ENCODE data around the gene TRAPPC8. TPM values are rescaled to one million over a fixed set of nuclear protein-coding genes. Genes with fewer than 3 reads are reported as not detected.

TRAPPC8 gene
- total RNA-seq, 4 donors from 2014 or later = 43.7 to 58.6 (median 48.3) TPM

DNA sequence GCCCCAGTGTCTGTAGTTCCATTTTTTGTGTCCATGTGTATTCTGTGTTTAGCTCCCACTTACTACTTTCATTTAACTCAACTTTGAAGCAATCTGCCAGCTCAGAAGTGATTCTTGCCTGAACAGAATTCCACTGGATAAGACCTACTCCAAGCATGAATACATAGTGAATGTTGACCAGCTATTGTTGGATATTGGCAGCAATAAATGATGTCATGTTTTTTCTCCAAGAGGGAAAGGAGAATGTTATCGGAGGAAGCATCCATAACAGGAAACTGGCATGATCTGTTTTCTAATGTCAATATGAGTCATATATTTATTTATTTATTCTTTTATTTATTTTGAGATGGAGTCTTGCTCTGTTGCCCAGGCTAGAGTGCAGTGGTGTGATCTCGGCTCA, 36.8 kb upstream of the TRAPPC8 start:
- no peaks in the 10 kb centered on the region for H3K27me3 ChIP-seq
- no peak for DNase-seq
- H3K36me3 ChIP-seq = no peaks in the 10 kb centered on the region
- H3K4me3 ChIP-seq = no peak overlapping the region
- peak overlapping the region in 2 of 4 donors; percentile 41 to 48 for H3K27ac ChIP-seq
- peaks cover 0 to 8% (median 3%) of the 10 kb centered on the region in 4 donors for H3K4me1 ChIP-seq
- no peak for TF ChIP-seq POLR2A (IDR thresholded peaks at IDR 0.05)
- TF ChIP-seq, protein P1, sequence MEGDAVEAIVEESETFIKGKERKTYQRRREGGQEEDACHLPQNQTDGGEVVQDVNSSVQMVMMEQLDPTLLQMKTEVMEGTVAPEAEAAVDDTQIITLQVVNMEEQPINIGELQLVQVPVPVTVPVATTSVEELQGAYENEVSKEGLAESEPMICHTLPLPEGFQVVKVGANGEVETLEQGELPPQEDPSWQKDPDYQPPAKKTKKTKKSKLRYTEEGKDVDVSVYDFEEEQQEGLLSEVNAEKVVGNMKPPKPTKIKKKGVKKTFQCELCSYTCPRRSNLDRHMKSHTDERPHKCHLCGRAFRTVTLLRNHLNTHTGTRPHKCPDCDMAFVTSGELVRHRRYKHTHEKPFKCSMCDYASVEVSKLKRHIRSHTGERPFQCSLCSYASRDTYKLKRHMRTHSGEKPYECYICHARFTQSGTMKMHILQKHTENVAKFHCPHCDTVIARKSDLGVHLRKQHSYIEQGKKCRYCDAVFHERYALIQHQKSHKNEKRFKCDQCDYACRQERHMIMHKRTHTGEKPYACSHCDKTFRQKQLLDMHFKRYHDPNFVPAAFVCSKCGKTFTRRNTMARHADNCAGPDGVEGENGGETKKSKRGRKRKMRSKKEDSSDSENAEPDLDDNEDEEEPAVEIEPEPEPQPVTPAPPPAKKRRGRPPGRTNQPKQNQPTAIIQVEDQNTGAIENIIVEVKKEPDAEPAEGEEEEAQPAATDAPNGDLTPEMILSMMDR (IDR thresholded peaks at IDR 0.05) = no peak
- H3K9me3 ChIP-seq = peaks cover 0 to 14% (median 0%) of the 10 kb centered on the region in 4 donors

DNA sequence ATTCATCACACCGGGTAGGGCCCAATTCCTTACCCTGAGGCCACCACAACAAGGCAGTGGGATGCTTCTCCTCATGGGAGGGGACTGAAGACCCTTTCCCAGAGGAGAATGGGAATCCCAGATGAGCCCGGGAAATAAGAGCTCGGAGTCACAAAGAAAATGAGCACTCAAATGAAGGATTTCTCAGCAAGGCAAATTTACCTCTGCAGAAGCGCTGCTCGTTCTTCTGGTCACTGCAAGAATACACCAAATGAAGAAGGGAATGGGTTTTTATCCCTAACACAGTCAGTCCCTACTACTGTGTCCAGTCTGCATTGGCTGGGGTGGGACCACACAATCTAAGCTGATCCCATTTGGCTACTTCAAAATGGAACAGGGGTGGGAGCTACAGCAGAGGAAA, 35.7 kb upstream of the TRAPPC8 start:
- no peak for DNase-seq
- H3K4me1 ChIP-seq = peaks cover 0 to 7% (median 3%) of the 10 kb centered on the region in 4 donors

DNA sequence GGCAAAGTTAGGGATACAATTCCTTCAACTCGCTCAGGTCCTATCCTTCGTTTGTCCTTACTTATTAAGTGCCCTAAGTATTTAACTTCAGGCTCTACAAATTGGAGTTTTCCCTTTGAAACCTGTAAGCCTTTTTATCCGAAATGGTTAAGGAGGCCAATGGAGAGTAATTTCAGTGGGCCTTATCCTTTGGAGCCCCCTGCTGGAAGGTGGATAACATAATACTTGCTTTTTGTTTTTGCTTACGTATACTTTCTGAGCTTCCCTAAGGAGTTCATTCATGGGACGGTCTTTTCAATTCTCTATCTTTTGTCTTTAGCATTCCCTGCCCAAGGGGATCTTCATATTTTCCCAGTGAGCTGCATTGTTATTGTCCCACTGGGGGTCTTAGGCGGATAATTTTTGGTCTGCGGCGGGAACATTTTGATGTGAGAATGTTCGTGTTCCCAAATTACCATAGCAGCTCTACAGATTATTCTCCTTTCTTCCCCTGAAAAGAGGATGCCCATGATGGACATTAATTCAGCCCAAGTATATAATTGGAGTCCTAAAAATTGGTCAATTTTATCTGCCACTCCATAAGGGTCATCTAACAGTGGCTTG, 34.4 kb upstream of the TRAPPC8 start:
- H3K4me3 ChIP-seq = no peak overlapping the region
- no peak overlapping the region for H3K27ac ChIP-seq
- TF ChIP-seq POLR2A (IDR thresholded peaks at IDR 0.05) = no peak
- TF ChIP-seq, protein P1 (IDR thresholded peaks at IDR 0.05) = peak in 5 of 6 experiments; percentile 64 to 80 (median 76)
- H3K36me3 ChIP-seq = no peaks in the 10 kb centered on the region
- peak in 1 of 3 donors; percentile 51 for DNase-seq
- H3K27me3 ChIP-seq = no peaks in the 10 kb centered on the region
- H3K9me3 ChIP-seq = peaks cover 0 to 30% (median 1%) of the 10 kb centered on the region in 4 donors
- no peaks in the 10 kb centered on the region for H3K4me1 ChIP-seq

More for the DNA sequence above, 35.7 kb upstream of the TRAPPC8 start:
- Histone ChIP-seq H3K4me3 (no peak overlapping the region), H3K27me3 (no peaks in the 10 kb centered on the region), H3K9me3 (peaks cover 0 to 22% (median 1%) of the 10 kb centered on the region in 4 donors), H3K27ac (no peak overlapping the region), H3K36me3 (no peaks in the 10 kb centered on the region)
- TF ChIP-seq, protein P1 (IDR thresholded peaks at IDR 0.05) = no peak
- no peak for TF ChIP-seq POLR2A (IDR thresholded peaks at IDR 0.05)

DNA sequence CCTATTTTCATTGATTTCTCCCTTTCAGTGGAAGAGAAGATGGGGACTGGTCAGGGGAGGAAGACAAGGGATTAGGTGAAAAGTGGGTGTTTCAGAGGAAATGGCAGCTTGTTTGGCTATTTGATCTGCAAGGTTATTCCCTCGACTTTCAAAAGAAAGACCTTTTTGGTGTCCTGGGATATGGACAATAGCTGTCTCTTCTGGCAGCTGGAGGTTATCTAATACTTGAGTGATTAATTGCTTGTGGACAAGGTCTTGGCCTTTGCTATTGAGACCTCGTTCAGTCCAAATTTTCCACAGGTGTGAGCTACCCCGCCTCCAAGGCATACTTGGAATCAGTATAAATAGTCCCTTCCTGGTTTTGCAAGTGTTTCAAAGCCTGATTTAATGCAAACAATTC, 33.3 kb upstream of the TRAPPC8 start:
- Histone ChIP-seq H3K36me3 (no peaks in the 10 kb centered on the region), H3K4me1 (no peaks in the 10 kb centered on the region), H3K4me3 (no peak overlapping the region), H3K27ac (no peak overlapping the region), H3K9me3 (peaks cover 0 to 30% (median 1%) of the 10 kb centered on the region in 4 donors), H3K27me3 (no peaks in the 10 kb centered on the region)
- DNase-seq = no peak
- TF ChIP-seq, protein P1 (IDR thresholded peaks at IDR 0.05) = no peak
- no peak for TF ChIP-seq POLR2A (IDR thresholded peaks at IDR 0.05)

DNA sequence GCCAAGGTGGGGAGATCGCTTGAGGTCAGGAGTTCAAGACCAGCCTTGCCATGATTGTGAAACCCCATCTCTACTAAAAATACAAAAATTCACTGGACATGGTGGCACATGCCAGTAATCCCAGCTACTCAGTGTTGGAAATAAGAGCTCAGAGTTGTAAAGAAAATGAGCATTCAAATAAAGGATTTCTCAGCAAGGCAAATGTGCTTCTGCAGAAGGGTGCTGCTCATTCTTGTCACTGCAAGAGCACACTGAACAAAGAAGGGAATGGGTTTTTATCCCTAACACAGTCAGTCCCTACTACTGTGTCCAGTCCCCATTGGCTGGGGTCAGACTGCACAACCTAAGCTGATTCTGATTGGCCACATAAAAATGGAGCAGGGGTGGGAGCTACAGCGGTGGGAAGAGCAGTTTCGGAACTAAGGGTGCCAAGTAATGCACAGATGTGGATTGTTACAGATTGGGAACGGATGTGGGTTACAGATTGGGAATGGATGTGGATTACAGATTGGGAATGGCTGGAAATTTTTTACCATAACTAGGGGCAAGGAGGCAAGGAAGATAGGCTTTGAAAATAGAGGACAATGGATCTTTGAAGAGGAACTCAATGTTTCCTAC, 31.1 kb upstream of the TRAPPC8 start:
- Histone ChIP-seq H3K4me3 (no peak overlapping the region), H3K27me3 (no peaks in the 10 kb centered on the region), H3K4me1 (no peaks in the 10 kb centered on the region), H3K36me3 (no peaks in the 10 kb centered on the region), H3K9me3 (peaks cover 0 to 30% (median 1%) of the 10 kb centered on the region in 4 donors), H3K27ac (no peak overlapping the region)
- TF ChIP-seq POLR2A (IDR thresholded peaks at IDR 0.05) = no peak
- TF ChIP-seq, protein P1 (IDR thresholded peaks at IDR 0.05) = no peak
- DNase-seq = no peak

Measured in Peyer's patch (tissue), 4 donors.